Ovary (tissue), 3 donors: Measurements from ENCODE around the gene SEMA3G.

ENCODE experiments used
- EP300 ChIP-seq: sonication (generic); formaldehyde crosslinking; IDR thresholded peaks from one replicate; pipeline ENCODE4 v1.6.1; 2017; ENCODE audit warnings: antibody characterized with exemption
- TF ChIP-seq, protein P1 (sequence below), 3 donors: fragments of 450-650 bp in 2 of 3; fragments of 200-600 bp in 1 of 3; IDR thresholded peaks; one replicate each; pipeline versions ENCODE4 v1.5.1 to v1.8.0; 2016 to 2022; ENCODE audit warnings: antibody characterized with exemption in 3 of 3, mild to moderate bottlenecking in 1 of 3
- donor health status: DM: no; HTN: no; CAD: no.

DNA sequence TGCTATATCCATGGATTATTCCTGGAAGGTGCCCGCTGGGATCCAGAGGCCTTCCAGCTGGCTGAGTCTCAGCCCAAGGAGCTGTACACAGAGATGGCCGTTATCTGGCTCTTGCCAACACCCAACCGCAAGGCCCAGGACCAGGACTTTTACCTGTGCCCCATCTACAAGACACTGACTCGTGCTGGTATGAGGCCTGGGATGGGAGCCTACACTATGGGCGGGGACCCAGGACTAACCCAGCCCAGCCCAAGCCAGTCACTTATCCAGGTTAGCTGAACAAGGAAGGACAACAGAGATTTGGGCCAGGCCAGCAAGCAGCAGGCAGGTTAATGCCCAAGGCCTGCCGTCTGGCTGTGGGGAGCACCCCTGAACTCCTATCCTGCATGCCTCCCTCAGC lies 45.3 kb downstream of the SEMA3G start:
- TF ChIP-seq, protein P1, sequence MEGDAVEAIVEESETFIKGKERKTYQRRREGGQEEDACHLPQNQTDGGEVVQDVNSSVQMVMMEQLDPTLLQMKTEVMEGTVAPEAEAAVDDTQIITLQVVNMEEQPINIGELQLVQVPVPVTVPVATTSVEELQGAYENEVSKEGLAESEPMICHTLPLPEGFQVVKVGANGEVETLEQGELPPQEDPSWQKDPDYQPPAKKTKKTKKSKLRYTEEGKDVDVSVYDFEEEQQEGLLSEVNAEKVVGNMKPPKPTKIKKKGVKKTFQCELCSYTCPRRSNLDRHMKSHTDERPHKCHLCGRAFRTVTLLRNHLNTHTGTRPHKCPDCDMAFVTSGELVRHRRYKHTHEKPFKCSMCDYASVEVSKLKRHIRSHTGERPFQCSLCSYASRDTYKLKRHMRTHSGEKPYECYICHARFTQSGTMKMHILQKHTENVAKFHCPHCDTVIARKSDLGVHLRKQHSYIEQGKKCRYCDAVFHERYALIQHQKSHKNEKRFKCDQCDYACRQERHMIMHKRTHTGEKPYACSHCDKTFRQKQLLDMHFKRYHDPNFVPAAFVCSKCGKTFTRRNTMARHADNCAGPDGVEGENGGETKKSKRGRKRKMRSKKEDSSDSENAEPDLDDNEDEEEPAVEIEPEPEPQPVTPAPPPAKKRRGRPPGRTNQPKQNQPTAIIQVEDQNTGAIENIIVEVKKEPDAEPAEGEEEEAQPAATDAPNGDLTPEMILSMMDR (IDR thresholded peaks at IDR 0.05), result no peak
- TF ChIP-seq EP300, result no peak
